Smooth muscle cell (in vitro differentiated cells): ENCODE results near the gene YBX2. TPM values are rescaled to one million over a fixed set of nuclear protein-coding genes. Genes with fewer than 3 reads are reported as not detected.
A peak's percentile ranks its signal among the peaks of the same experiment; 100 is the strongest.

Source experiments
- DNase-seq: peaks from one replicate; lab custom pipeline; 2025; ENCODE audit not compliant: unreplicated experiment; lab: John Stamatoyannopoulos, UW
- H2AFZ ChIP-seq: fragments of 200-600 bp; sonication (generic); 2 replicates; pipeline ENCODE4 v1.6.0; 2016; ENCODE audit warnings: antibody characterized with exemption, low read depth, mild to moderate bottlenecking
- H3F3A ChIP-seq: fragments of 200-600 bp; sonication (generic); 2 replicates; pipeline ENCODE4 v1.6.0; 2017; ENCODE audit warnings: antibody characterized with exemption, low read depth
- H3K27ac ChIP-seq: fragments of 200-600 bp; sonication (generic); 2 replicates; pipeline ENCODE4 v1.5.1; 2016; ENCODE audit warnings: low read depth, mild to moderate bottlenecking
- H3K27me3 ChIP-seq: fragments of 200-600 bp; sonication (generic); 2 replicates; pipeline ENCODE4 v1.6.1; 2016; ENCODE audit warnings: low read depth, mild to moderate bottlenecking
- H3K36me3 ChIP-seq: fragments of 200-600 bp; sonication (generic); 2 replicates; pipeline ENCODE4 v1.5.1; 2016; ENCODE audit warnings: low read depth
- H3K4me1 ChIP-seq: fragments of 200-600 bp; sonication (generic); 2 replicates; pipeline ENCODE4 v1.5.1; 2016; ENCODE audit warnings: low read depth
- H3K4me2 ChIP-seq: fragments of 200-600 bp; sonication (generic); 2 replicates; pipeline ENCODE4 v1.6.0; 2016; ENCODE audit warnings: mild to moderate bottlenecking
- H3K4me3 ChIP-seq: fragments of 200-600 bp; sonication (generic); 2 replicates; pipeline ENCODE4 v1.5.1; 2016; ENCODE audit warnings: mild to moderate bottlenecking
- H3K79me2 ChIP-seq: fragments of 200-600 bp; sonication (generic); 2 replicates; pipeline ENCODE4 v1.6.0; 2016; ENCODE audit warnings: low read depth, mild to moderate bottlenecking
- H3K9ac ChIP-seq: fragments of 200-600 bp; sonication (generic); 2 replicates; pipeline ENCODE4 v1.6.0; 2016; ENCODE audit warnings: low read depth
- H3K9me3 ChIP-seq: fragments of 200-600 bp; sonication (generic); replicated peaks from 2 replicates; pipeline ENCODE4 v1.5.1; 2016; ENCODE audit warnings: low read depth
- H4K20me1 ChIP-seq: fragments of 200-600 bp; sonication (generic); 2 replicates; pipeline ENCODE4 v1.6.0; 2016; ENCODE audit warnings: low read depth
- WGBS: methylation state at CpG from one replicate; pipeline ENCODE4 v1.1.7; 2016; ENCODE audit warnings: low lambda C conversion rate; 5-methylcytosine and 5-hydroxymethylcytosine counted together
- polyA plus RNA-seq: library from polyadenylated mRNA; unstranded; fragments of >200 nt; fragmentation: Nextera tagmentation; extraction: Ambion mirVana; gene quantifications from 2 replicates; pipeline ENCODE4 v1.2.1, GENCODE V29; 2016
- total RNA-seq: library from RNA; depleted of rRNA; stranded (reverse); fragments of >200 nt; gene quantifications from 2 replicates; pipeline ENCODE4 v1.2.3, GENCODE V29; 2014
- TF ChIP-seq, protein P1 (sequence below): fragments of 200-600 bp; sonication (generic); IDR thresholded peaks from 2 replicates; pipeline ENCODE4 v1.5.1; 2017; ENCODE audit warnings: borderline replicate concordance, mild to moderate bottlenecking, antibody characterized with exemption; ENCODE audit not compliant: insufficient read depth, poor library complexity, severe bottlenecking

YBX2 gene
- total and polyA plus RNA-seq, 2 experiments from 2014 or later, result 0.09 to 1.1 TPM

DNA sequence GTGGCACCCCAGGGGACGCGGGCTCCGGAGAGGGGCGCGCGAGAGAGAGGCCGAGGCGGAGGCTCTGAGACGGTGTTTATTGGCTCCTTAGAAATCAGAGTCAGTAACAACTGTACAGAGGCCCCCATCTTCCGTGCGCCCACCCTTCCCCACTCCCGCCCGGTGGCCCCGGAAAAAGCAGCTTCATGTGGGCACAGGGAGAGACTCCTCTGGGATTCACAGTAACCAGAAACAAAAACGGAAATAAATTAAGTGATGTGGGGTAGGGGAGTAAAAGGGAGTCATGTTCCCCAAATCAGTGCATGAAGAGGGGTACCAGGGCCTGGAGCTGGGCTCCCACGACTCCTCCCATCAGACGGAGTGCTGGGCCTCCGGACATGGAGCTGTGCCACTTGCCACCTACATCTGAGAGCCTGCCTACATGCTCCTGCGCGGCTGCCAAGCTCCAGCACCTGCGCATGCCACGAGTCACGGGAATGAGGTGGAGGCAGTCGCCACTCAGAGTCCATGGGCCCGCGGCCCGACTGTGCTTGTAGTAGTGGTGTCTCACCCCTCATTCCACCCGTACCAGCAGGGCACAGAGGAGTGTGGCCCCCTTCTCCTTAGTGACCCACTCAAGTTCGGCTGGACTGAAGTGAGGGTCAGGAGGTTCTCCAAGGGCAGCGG, 21.3 kb upstream of the YBX2 start:
- Histone ChIP-seq H3K27me3 (no peaks in the 10 kb centered on the region), H3K36me3 (no peaks in the 10 kb centered on the region), H3F3A (peaks cover 31% of the 10 kb centered on the region), H3K4me3 (peak overlapping the region; percentile 79), H3K9me3 (no peaks in the 10 kb centered on the region), H3K79me2 (peaks cover 34% of the 10 kb centered on the region), H3K4me1 (peaks cover 6% of the 10 kb centered on the region), H3K9ac (peak overlapping the region; percentile 56), H3K4me2 (peak overlapping the region; percentile 98), H3K27ac (peak overlapping the region; percentile 63), H2AFZ (peak overlapping the region; percentile 79), H4K20me1 (peaks cover 41% of the 10 kb centered on the region)
- 50% methylated on average over 30 of the region's 30 CpGs for WGBS
- TF ChIP-seq, protein P1, sequence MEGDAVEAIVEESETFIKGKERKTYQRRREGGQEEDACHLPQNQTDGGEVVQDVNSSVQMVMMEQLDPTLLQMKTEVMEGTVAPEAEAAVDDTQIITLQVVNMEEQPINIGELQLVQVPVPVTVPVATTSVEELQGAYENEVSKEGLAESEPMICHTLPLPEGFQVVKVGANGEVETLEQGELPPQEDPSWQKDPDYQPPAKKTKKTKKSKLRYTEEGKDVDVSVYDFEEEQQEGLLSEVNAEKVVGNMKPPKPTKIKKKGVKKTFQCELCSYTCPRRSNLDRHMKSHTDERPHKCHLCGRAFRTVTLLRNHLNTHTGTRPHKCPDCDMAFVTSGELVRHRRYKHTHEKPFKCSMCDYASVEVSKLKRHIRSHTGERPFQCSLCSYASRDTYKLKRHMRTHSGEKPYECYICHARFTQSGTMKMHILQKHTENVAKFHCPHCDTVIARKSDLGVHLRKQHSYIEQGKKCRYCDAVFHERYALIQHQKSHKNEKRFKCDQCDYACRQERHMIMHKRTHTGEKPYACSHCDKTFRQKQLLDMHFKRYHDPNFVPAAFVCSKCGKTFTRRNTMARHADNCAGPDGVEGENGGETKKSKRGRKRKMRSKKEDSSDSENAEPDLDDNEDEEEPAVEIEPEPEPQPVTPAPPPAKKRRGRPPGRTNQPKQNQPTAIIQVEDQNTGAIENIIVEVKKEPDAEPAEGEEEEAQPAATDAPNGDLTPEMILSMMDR, result no peak
- DNase-seq, result no peak

DNA sequence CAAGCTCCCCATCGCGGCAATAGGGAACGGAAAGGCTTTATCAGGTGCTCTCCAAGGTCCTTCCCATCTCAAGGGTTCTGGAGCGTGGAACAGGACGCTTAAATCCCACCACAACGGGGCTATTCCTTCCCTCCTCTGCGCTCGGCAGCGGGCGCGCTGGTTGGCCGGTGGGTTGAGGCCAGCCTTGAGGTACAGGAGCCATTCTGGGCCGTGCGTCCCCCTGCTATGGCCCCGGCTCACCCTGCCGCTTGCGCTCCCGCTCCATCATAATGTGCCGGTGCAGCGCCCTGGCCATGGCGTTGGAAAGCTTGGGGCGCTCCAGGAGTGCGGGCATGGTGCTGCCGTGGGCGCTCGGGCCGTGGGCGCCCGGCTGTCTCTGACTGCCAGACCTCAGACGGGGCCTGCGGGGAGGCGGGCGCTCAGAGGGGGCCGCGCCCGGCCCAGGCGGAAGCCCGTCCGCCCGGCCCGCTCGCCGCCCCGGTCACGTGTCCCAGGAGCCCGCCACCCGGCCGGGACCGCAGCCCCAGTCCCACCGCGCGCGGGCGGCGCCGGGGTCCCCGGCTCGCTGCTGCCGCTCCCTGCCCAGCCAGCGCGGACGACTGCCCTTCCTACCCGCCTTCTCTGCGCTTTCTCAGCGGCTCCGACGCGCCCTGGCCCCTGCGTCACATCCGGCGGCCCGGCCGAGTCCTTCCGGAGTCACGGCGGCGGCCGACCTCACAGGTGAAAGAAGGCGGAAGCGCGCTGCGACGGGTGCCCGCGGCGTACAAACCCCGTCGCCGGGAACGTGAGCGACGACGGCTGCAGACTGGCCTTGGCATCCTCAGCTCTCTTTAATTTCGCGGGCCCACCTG, 20.5 kb upstream of the YBX2 start, which contains the start of gene GPS2:
Gene GPS2 (minus strand): TSS at position 642 of the 851 bp plus-strand sequence. CDS start 308 bp downstream, at position 334.
- Histone ChIP-seq H3K27me3 (no peaks in the 10 kb centered on the region), H3F3A (peaks cover 38% of the 10 kb centered on the region), H2AFZ (peak within 1 kb of the TSS; percentile 79), H3K4me3 (peak within 1 kb of the TSS; percentile 79), H3K36me3 (peaks cover 4% of the 10 kb centered on the region), H3K79me2 (peaks cover 42% of the 10 kb centered on the region), H3K9me3 (no peaks in the 10 kb centered on the region), H3K4me2 (peak within 1 kb of the TSS; percentile 98), H3K27ac (peak within 1 kb of the TSS; percentile 63), H3K9ac (peak within 1 kb of the TSS; percentile 56), H3K4me1 (peaks cover 7% of the 10 kb centered on the region), H4K20me1 (peaks cover 49% of the 10 kb centered on the region)
- DNase-seq, result peak; percentile 39
- whole genome bisulfite sequencing, result under 1% methylated on average over 78 of the region's 95 CpGs
- TF ChIP-seq, protein P1, result no peak

DNA sequence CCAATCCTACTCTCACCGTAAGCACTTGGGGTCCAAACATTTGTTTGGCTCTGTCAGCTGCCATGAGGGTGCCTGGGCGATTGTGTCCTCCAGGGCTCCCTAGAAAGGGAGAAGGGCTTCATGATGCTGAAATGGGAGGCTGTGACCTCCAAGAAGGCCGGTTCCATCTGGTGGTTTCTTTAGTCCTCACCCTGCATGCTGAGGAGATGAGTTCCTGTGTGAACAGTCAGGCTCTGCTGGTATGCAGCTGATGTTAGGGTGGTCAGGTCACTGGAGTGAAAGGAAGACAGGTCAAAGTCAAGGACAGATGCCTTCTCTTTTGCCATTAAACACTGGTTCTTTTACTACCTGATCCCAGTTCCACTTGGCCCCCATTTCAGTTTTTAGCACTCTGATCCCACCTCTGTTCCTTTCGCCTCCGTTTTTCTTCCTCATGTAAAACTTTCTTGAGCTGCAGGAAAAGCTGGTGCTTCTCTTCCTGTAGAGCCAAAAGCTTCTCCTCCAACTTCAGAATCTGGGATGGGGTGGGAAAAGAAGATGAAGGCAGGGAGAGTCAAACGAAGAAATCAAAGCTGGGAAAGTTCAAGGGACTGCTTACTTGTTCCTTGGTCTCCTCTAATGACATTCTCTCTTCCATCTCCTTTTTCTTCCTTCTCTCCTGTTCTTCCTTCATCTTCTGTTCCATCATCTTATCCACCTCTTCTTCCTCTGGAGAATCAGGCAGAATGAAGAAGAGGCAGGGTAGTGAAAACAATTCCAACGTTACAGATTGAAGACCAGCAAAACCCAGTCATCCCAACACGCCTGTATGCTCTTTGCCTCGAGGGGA, 19.7 kb upstream of the YBX2 start:
- H4K20me1 ChIP-seq, result peaks cover 57% of the 10 kb centered on the region
- peaks cover 4% of the 10 kb centered on the region for H3K36me3 ChIP-seq
- H3K27ac ChIP-seq, result peak overlapping the region; percentile 63
- H3F3A ChIP-seq, result peaks cover 47% of the 10 kb centered on the region
- H3K9ac ChIP-seq, result peak overlapping the region; percentile 56
- TF ChIP-seq, protein P1, result no peak
- H2AFZ ChIP-seq, result no peak overlapping the region
- peaks cover 50% of the 10 kb centered on the region for H3K79me2 ChIP-seq
- peak overlapping the region; percentile 79 for H3K4me3 ChIP-seq
- no peak for DNase-seq
- no peaks in the 10 kb centered on the region for H3K9me3 ChIP-seq
- peak overlapping the region; percentile 98 for H3K4me2 ChIP-seq
- H3K27me3 ChIP-seq, result no peaks in the 10 kb centered on the region
- H3K4me1 ChIP-seq, result peaks cover 15% of the 10 kb centered on the region
- 49% methylated on average over 9 of the region's 9 CpGs for WGBS
